Small intestine (tissue), 7 donors: ENCODE measurements around the gene PNO1. TPM values are rescaled to one million over a fixed set of nuclear protein-coding genes. Genes with fewer than 3 reads are reported as not detected.

ENCODE experiments used
- DNase-seq, 2 donors: peaks; one replicate each; pipeline versions ENCODE4 v3.0.0 to v3.0.0-alpha.2; 2013
- FAIRE-seq: peaks from 2 replicates; lab custom pipeline; 2012; peaks lifted over from hg19 to GRCh38; lab: Jason Lieb, UNC
- H3K27ac ChIP-seq, 3 donors: one replicate each; pipeline ENCODE4 v1.5.1; 2013; ENCODE audit warnings: low read length in 2 of 3, mild to moderate bottlenecking in 2 of 3, control low read depth in 1 of 3, inconsistent platforms in 1 of 3, low read depth in 1 of 3, moderate library complexity in 1 of 3
- H3K27me3 ChIP-seq, 3 donors: one replicate each; pipeline ENCODE4 v1.6.1; 2013; ENCODE audit warnings: low read length in 3 of 3, inconsistent platforms in 1 of 3; ENCODE audit not compliant: control insufficient read depth in 3 of 3, insufficient read depth in 3 of 3
- H3K36me3 ChIP-seq, 3 donors: one replicate each; pipeline ENCODE4 v1.6.1; 2013; ENCODE audit warnings: low read length in 3 of 3, inconsistent platforms in 1 of 3, low read depth in 1 of 3, mild to moderate bottlenecking in 1 of 3, moderate library complexity in 1 of 3; ENCODE audit not compliant: control insufficient read depth in 3 of 3, insufficient read depth in 2 of 3
- H3K4me1 ChIP-seq, 3 donors: one replicate each; pipeline ENCODE4 v1.6.1; 2013; ENCODE audit warnings: low read length in 2 of 3, inconsistent platforms in 1 of 3, low read depth in 1 of 3, mild to moderate bottlenecking in 1 of 3, moderate library complexity in 1 of 3; ENCODE audit not compliant: control insufficient read depth in 3 of 3, insufficient read depth in 2 of 3
- H3K4me3 ChIP-seq, 3 donors: one replicate each; pipeline ENCODE4 v1.5.1; 2013; ENCODE audit warnings: low read length in 3 of 3, control low read depth in 1 of 3, inconsistent platforms in 1 of 3, low read depth in 1 of 3, mild to moderate bottlenecking in 1 of 3, moderate library complexity in 1 of 3
- H3K9me3 ChIP-seq, 2 donors: one replicate each; pipeline ENCODE4 v1.6.1; 2013; ENCODE audit warnings: low read depth in 1 of 2, low read length in 1 of 2; ENCODE audit not compliant: control insufficient read depth in 2 of 2, insufficient read depth in 1 of 2
- WGBS, 3 donors: extraction: QIAGEN DNeasy Blood & Tissue Kit; methylation state at CpG; one replicate each; pipeline ENCODE4 v1.1.7; 2013; 5-methylcytosine and 5-hydroxymethylcytosine counted together
- polyA plus RNA-seq, 4 donors: library from polyadenylated mRNA; stranded (reverse) in 3 of 4; unstranded in 1 of 4; fragments of 200-250 nt in 3 of 4; fragments of 120-200 nt in 1 of 4; gene quantifications; one replicate each; pipeline versions ENCODE4 v1.2.1 to v1.2.3, GENCODE V29; 2013
- donor health status: healthy with polysubstance abuse.
- donor health status: control.
- donor health status: control.
- donor health status: Bipolar disorder and iron deficiency.
- donor health status: healthy.

Gene PNO1
- polyA plus RNA-seq, 4 donors = 4.9 to 13.5 (median 9.2) TPM

DNA sequence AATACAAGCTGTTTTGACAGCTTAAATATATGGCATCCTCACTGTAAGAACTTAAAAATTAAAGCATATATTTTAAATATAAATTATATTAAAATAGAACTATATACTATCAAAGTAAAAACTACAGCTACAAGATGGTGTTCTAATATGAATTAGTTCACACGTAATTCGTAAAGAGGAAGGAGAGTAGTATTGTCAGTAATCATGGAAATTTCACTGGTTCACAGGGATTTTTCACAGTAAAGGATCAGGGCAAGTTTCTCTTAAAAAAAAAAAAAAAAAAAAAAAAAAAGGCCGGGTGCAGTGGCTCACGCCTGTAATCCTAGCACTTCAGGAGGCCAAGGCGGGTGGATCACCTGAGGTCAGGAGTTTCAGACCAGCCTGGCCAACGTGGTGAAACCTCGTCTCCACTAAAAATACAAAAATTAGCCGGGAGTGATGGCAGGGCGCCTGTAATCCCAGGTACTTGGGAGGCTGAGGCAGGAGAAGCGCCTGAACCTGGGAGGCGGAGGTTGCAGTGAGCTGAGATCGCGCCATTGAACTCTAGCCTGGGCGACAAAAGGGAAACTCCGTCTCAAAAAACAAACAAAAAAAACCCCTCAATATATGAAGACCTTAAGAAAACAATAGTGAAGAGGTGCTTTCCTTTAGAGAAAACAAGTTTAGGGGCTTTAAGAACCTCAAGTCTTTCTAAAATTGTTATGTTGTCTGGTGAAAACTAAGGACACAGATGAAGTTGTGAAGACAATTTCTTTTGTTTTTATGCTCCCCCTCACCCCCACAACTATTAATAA is 32.5 kb downstream of the PNO1 start:
- FAIRE-seq (no peak), DNase-seq (no peak)
- no peaks in the 10 kb centered on the region for H3K9me3 ChIP-seq
- no peaks in the 10 kb centered on the region for H3K27me3 ChIP-seq
- no peak overlapping the region for H3K4me3 ChIP-seq
- peaks cover 0 to 11% (median 6%) of the 10 kb centered on the region in 3 donors for H3K4me1 ChIP-seq
- peaks cover 0 to 2% (median 0%) of the 10 kb centered on the region in 3 donors for H3K36me3 ChIP-seq
- 89 to 94% (median 89%) methylated on average over 14 to 15 of the region's 15 CpGs for WGBS, 3 donors
- no peak overlapping the region for H3K27ac ChIP-seq

DNA sequence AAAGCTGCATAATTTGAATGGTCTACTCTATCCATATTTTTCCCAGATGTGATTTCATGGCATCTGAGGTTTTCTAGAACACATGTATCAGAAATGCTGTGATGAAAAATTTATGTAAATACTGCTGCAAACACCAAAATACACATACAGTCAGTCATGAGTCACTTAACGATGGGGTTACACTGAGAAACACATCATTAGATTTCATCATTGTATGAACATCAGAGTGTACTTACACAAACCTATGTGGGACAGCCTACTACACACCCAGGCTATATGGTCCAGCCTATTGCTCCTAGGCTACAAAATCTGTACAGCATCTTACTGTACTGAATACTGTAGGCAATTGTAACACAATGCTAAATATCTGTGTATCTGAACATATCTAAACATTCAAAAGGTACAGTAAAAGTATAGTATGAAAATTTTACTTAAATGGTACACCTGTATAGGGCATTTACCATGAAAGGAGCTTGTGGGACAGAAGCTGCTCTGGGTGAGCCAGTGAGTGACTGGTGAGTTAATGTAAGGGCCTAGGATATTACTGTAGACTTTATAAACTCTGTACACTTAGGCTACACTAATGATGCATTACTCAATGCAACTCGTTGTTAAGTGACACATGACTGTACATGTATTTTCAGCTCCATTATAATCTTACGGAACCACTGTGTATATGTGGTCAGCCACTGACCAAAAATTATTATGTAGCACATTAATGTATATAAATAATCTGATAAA is 33.5 kb downstream of the PNO1 start:
- Histone ChIP-seq H3K27me3 (no peaks in the 10 kb centered on the region), H3K27ac (peak overlapping the region in 1 of 3 donors; percentile 49), H3K4me1 (peaks cover 0 to 11% (median 6%) of the 10 kb centered on the region in 3 donors), H3K4me3 (no peak overlapping the region), H3K36me3 (no peaks in the 10 kb centered on the region), H3K9me3 (no peaks in the 10 kb centered on the region)
- 48 to 60% (median 55%) methylated on average over 3 of the region's 3 CpGs for WGBS, 3 donors
- no peak for DNase-seq
- FAIRE-seq = no peak

DNA sequence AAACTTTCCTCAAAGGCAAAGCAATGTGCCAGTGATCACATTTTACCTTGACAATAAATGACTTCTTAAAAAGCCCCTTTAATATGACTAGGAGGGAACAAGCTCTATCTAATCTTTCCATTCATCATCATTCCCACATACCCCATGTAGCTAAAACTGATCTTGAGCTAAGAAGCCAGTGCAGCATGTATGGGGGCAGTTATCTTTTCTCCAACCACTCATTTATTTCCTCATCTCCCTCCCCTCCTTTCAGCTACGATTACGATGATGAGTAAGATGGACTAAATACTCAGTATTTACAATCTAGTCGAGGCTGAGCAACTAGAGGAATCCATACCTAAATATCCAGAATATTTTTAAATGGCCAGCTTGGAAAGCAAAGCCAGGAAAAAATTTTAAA is 35.5 kb downstream of the PNO1 start:
- no peak overlapping the region for H3K27ac ChIP-seq
- no peaks in the 10 kb centered on the region for H3K36me3 ChIP-seq
- no peak for FAIRE-seq
- no peak overlapping the region for H3K4me3 ChIP-seq
- DNase-seq = no peak
- WGBS, 3 donors = 52 to 57% (median 53%) methylated on average over 3 of the region's 3 CpGs
- no peaks in the 10 kb centered on the region for H3K9me3 ChIP-seq
- no peaks in the 10 kb centered on the region for H3K27me3 ChIP-seq
- H3K4me1 ChIP-seq = peaks cover 0 to 11% (median 6%) of the 10 kb centered on the region in 3 donors

DNA sequence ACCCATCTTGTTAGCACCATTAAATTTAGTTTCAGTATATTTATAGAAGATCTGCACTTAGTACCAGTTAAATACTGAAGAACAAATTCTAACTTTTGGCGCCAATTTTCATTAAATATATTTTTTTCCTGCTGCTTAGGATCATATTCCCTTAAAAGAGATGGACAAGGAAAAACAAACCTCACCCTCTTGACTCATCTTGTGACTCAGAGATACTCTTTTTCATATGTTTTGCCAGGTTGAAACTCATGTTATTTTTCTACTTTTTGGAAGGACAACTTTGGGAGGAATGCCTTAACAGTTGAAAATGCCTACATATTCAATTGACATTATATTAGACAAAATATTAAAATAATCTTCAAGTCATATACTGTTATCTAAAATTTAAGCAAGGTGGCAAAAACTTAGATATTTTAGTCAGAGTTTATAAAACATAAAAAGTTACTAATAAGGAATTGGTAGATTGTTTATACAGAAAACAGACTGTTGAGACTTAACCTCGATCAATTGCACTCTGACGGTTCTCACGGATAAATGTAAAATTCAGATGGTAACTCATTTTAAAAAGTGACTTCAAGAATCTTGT is 36.2 kb downstream of the PNO1 start:
- DNase-seq (no peak), FAIRE-seq (no peak)
- Histone ChIP-seq H3K36me3 (no peaks in the 10 kb centered on the region), H3K27ac (no peak overlapping the region), H3K9me3 (no peaks in the 10 kb centered on the region), H3K4me3 (no peak overlapping the region), H3K27me3 (no peaks in the 10 kb centered on the region), H3K4me1 (peaks cover 0 to 11% (median 6%) of the 10 kb centered on the region in 3 donors)
- WGBS, 3 donors = 90 to 97% (median 96%) methylated on average over 4 of the region's 4 CpGs

DNA sequence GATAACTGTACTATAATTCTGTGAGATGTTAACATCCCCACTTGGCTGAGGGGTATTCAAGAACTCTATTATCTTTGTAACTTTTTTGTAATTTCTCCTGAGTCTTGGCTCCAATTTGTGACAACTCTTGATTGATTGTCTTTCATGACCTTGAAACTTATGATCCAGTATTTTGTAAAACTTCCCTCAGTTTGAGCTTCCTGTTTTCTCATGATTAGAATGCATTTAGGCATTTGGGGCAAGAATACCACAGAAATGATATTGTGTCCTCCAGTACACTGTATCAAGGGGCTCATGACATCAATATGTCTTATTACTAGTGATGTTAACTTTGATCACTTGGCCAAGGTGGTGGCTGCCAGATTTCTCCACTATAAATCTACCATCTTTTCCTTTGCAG is 37.4 kb downstream of the PNO1 start:
- no peaks in the 10 kb centered on the region for H3K27me3 ChIP-seq
- no peak for FAIRE-seq
- no peak for DNase-seq
- no peaks in the 10 kb centered on the region for H3K9me3 ChIP-seq
- no peak overlapping the region for H3K4me3 ChIP-seq
- no peak overlapping the region for H3K27ac ChIP-seq
- peaks cover 0 to 11% (median 6%) of the 10 kb centered on the region in 3 donors for H3K4me1 ChIP-seq
- H3K36me3 ChIP-seq = no peaks in the 10 kb centered on the region

DNA sequence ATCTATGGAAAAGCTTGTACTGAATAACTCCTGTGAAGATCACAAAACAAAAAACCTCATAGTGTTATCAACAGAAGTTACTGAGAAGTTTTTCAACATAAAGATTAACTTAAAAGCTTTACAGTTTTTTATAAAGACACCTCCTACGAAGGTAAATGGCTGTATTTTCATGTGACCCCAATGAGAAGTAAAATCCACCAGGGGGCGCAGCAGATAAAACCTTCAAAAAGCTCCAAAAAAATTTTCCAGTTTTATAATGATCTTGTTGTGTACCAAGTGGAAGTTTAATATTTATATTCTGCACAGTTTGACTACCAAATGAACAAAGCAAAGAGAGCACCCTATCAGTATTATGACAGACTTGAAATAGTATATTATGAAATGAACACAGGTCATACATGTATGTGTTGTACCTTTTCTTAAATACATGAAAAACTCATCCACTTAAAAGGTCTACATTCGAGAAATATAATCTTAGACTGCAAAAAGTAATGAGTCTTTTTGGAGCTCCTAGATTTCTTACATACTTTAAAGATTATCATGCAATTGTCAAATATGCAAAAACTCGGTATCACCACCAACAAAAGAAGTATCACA is 38.5 kb downstream of the PNO1 start:
- FAIRE-seq = no peak
- peaks cover 0 to 11% (median 5%) of the 10 kb centered on the region in 3 donors for H3K4me1 ChIP-seq
- 46 to 66% (median 48%) methylated on average over 4 of the region's 4 CpGs for WGBS, 3 donors

DNA sequence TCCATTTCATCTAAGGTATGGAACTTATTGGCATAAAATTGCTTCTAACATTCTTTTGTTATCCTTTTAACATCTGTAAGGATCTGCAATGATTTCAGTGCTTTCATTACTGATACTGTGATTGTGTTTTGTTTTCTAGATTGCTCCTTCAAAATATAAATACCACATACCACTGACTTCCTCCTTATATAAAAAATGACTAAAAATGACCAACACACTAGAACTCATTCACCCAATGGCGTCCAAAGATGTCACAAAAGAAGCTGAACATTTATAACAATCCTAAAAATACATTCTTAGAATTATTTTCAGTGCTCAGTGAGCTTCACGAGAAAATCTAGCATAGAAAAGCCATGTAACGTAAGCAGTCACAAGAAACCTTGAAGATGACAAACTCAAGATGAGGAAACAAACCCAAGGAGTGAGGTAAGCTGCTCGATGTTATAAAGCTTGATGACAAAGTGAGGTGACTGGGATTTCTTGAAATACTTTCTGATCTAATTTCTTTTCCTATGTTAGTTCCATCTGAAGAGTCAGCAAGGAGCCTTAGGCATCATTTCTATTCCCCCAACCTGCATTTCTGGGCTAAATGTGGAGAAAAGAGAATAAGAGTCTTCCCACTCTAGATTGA is 42.6 kb downstream of the PNO1 start:
- Histone ChIP-seq H3K4me3 (no peak overlapping the region), H3K27me3 (no peaks in the 10 kb centered on the region), H3K36me3 (no peaks in the 10 kb centered on the region), H3K4me1 (peaks cover 0 to 7% (median 0%) of the 10 kb centered on the region in 3 donors), H3K27ac (no peak overlapping the region), H3K9me3 (no peaks in the 10 kb centered on the region)
- 69 to 90% (median 74%) methylated on average over 4 of the region's 4 CpGs for WGBS, 3 donors
- FAIRE-seq (no peak), DNase-seq (no peak)

More for the DNA sequence above, 38.5 kb downstream of the PNO1 start:
- H3K9me3 ChIP-seq = no peaks in the 10 kb centered on the region
- no peak overlapping the region for H3K4me3 ChIP-seq
- peak; percentile 61 to 62 for DNase-seq
- H3K27ac ChIP-seq = no peak overlapping the region
- no peaks in the 10 kb centered on the region for H3K27me3 ChIP-seq
- no peaks in the 10 kb centered on the region for H3K36me3 ChIP-seq

DNA sequence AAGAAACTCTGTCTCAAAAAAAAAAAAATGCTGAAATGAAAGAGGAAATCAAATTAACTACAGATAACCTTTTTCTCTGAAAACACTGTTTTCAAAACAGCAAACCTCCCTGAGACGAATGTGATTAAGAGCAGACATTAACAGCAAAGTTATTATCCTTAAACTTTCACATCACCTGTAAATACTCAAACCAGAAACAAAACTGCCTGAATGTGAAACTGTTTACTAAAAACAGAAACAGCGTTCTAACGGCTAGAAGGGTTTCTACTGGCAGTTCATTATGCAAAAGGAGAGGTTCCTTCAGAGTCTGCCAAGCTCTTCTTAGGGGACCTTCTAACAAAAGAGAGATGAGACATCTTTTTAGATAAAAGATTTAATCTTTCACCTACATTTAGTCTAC is 45.9 kb downstream of the PNO1 start:
- DNase-seq = no peak
- Histone ChIP-seq H3K36me3 (peaks cover under 1 to 3% (median 2%) of the 10 kb centered on the region in 3 donors), H3K4me3 (no peak overlapping the region), H3K9me3 (no peaks in the 10 kb centered on the region), H3K4me1 (peaks cover 0 to 15% (median 0%) of the 10 kb centered on the region in 3 donors), H3K27me3 (no peaks in the 10 kb centered on the region), H3K27ac (no peak overlapping the region)
- 31 to 54% (median 46%) methylated on average over 3 of the region's 3 CpGs for WGBS, 3 donors
- FAIRE-seq = no peak
